Measurements from ENCODE around the gene PRKD2. TPM values are rescaled to one million over a fixed set of nuclear protein-coding genes. Genes with fewer than 3 reads are reported as not detected.

Gene PRKD2
- total and polyA plus RNA-seq, 12 donors, result 6.8 to 77.1 (median 26.8) TPM

GRCh38 chr19:46753420-46754155 is 36.7 kb upstream of the PRKD2 start:
- intact Hi-C loops (cut with DNase I), result loop anchor here in 1 of 2 donors (10.0 kb wide), 1 partner anchor 241 kb away; no protein-coding TSS in a partner anchor
- Histone ChIP-seq H3K27me3 (no peaks in the 10 kb centered on the region), H3K9me3 (replicated peaks in 1 of 3) (no peaks in the 10 kb centered on the region), H3K36me3 (replicated peaks in 1 of 2) (peaks cover 0 to 16% of the 10 kb centered on the region in 2 donors), H3K27ac (no peak overlapping the region), H3K4me1 (replicated peaks in 1 of 2) (peaks cover 7 to 13% of the 10 kb centered on the region in 2 donors), H3K4me3 (no peak overlapping the region)
- peak in 6 of 7 donors; percentile 48 to 76 (median 56) for DNase-seq
- TF ChIP-seq CTCF (IDR thresholded peaks at IDR 0.05), result peak in 5 of 6 experiments; percentile 21 to 48 (median 44)
- TF ChIP-seq POLR2A (IDR thresholded peaks at IDR 0.05), result no peak
- 22 to 48% (median 42%) methylated on average over 4 of the region's 4 CpGs for WGBS, 4 donors

GRCh38 chr19:46748325-46749109 is 31.6 kb upstream of the PRKD2 start:
- peak; percentile 64 to 83 (median 78) for DNase-seq
- Histone ChIP-seq H3K4me1 (replicated peaks in 1 of 2) (peaks cover 10 to 25% of the 10 kb centered on the region in 2 donors), H3K36me3 (replicated peaks in 1 of 2) (peaks cover 0 to 14% of the 10 kb centered on the region in 2 donors), H3K9me3 (replicated peaks in 1 of 3) (no peaks in the 10 kb centered on the region), H3K27me3 (no peaks in the 10 kb centered on the region), H3K4me3 (no peak overlapping the region), H3K27ac (no peak overlapping the region)
- WGBS, 4 donors, result 84 to 85% (median 84%) methylated on average over 21 of the region's 21 CpGs
- intact Hi-C loops (cut with DNase I), result no loop called here
- TF ChIP-seq CTCF (IDR thresholded peaks at IDR 0.05), result peak; percentile 56 to 80 (median 74)
- TF ChIP-seq POLR2A (IDR thresholded peaks at IDR 0.05), result no peak

- H3K36me3 ChIP-seq (replicated peaks in 1 of 2), result peaks cover 0 to 14% of the 10 kb centered on the region in 2 donors
- TF ChIP-seq CTCF (IDR thresholded peaks at IDR 0.05), result no peak
- TF ChIP-seq POLR2A (IDR thresholded peaks at IDR 0.05), result peak; percentile 20 to 65
- peak within 1 kb of the TSS in 3 of 5 donors; percentile 80 to 91 (median 89) for H3K27ac ChIP-seq
- peaks cover 10 to 43% of the 10 kb centered on the region in 2 donors for H3K4me1 ChIP-seq (replicated peaks in 1 of 2)
- WGBS, 4 donors, result 0 to 2% (median 1%) methylated on average over 6 to 65 of the region's 74 CpGs
- DNase-seq, result peak in 1 of 7 donors; percentile 44
- peak within 1 kb of the TSS in 3 of 4 donors; percentile 38 to 100 (median 97) for H3K4me3 ChIP-seq
- no peaks in the 10 kb centered on the region for H3K27me3 ChIP-seq
- intact Hi-C loops (cut with DNase I), result no loop called here
- H3K9me3 ChIP-seq (replicated peaks in 1 of 3), result no peaks in the 10 kb centered on the region
Observed at GRCh38 chr19:46746281-46747057, 29.6 kb upstream of the PRKD2 start, which contains the start of gene STRN4. Gene STRN4 (minus strand): TSS chr19:46746450. CDS start chr19:46746430, 20 bp downstream.

Measured in adrenal gland (tissue), 12 donors.